HG03442 (cell line): ENCODE data around the gene ACAD11.

Source experiments
- ATAC-seq: cut with Tn5 transposase; IDR thresholded peaks from one replicate; pipeline ENCODE4 v1.9.1; 2021; ENCODE audit warnings: mild to moderate bottlenecking, moderate library complexity; ENCODE audit not compliant: unreplicated experiment

ACAD11 gene, protein sequence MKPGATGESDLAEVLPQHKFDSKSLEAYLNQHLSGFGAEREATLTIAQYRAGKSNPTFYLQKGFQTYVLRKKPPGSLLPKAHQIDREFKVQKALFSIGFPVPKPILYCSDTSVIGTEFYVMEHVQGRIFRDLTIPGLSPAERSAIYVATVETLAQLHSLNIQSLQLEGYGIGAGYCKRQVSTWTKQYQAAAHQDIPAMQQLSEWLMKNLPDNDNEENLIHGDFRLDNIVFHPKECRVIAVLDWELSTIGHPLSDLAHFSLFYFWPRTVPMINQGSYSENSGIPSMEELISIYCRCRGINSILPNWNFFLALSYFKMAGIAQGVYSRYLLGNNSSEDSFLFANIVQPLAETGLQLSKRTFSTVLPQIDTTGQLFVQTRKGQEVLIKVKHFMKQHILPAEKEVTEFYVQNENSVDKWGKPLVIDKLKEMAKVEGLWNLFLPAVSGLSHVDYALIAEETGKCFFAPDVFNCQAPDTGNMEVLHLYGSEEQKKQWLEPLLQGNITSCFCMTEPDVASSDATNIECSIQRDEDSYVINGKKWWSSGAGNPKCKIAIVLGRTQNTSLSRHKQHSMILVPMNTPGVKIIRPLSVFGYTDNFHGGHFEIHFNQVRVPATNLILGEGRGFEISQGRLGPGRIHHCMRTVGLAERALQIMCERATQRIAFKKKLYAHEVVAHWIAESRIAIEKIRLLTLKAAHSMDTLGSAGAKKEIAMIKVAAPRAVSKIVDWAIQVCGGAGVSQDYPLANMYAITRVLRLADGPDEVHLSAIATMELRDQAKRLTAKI

GRCh38 chr3:132659365-132660051 is at the start of gene ACAD11:
Gene ACAD11, minus strand, starts transcription at chr3:132659809. Its CDS starts 58 bp downstream, at chr3:132659751.
- peak; percentile 51 for ATAC-seq

DNA sequence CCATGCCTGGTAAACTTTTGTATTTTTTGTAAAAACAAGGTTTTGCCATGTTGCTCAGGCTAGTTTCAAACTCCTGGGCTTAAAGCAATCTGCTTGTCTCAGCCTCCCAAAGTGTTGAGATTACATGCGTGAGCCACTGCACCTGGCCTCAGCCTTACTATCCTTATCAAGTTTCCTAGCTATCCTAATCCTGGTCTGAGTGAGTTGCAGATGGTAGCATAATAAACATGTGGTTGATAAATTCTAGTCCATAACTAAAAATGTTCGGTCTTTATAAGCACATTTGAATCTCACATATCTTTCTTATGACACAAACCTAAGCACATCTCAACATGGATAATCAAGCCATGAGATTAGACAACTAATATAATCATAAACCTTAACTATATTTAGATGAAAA is 44.1 kb upstream of the ACAD11 start:
- ATAC-seq: no peak

- no peak for ATAC-seq
These were observed 35.8 kb upstream of the ACAD11 start for GRCh38 chr3:132695422-132695821.

DNA sequence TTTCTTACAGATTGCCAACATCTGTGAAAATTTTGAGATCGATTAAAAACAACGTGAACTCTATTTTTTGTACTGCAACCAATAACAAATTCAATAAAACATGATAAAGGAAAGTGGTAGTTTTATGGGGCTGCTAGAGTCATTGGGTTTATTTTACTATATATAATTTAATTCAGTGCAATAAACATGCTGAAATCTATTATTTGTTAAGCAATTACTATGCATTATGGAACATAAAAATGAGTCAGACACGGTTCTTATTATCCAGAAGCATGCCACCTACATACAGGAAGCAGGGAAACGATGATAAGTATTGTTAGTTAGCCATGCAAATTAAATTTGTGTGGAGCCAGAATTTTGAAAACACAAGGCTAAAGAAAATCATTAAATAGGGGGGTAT is 35.4 kb upstream of the ACAD11 start:
- no peak for ATAC-seq

GRCh38 chr3:132690040-132690439 is 30.4 kb upstream of the ACAD11 start:
- ATAC-seq: no peak

DNA sequence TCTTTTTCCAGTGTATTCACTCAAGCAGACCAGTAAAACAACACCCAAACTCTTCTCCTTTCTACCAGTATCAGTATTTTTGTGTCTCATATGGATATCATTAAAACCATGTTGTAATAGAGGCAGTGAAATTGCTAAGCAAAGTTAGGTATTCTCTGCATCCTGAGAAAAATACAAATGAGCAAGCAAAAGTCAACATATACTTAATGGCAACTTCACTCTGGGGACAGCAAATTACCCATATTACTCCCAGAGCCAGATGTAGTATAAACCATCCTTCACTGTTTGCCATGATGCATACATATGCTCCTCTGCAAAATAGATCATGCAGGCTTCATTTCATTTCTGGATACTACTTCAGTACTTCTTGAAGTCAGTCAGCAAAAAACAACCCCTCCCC is 22.6 kb upstream of the ACAD11 start:
- ATAC-seq: no peak

DNA sequence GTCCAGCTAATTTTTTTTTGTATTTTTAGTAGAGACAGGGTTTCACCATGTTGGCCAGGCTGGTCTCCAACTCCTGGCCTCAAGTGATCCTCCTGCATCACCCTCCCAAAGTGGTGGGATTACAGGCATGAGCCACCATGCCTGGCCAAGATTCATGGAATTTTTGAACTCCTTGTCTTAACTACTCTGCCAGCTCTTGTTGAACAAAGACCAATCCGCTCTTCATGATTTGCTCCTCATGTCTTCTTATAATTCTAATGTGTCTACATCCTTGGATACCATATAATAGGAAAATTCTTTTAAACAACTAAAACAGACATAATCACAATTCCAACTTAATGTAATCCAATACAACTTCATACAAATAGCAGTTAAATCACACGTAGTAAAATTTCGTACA is 21.8 kb upstream of the ACAD11 start:
- ATAC-seq: no peak

GRCh38 chr3:132679911-132680310 is 20.3 kb upstream of the ACAD11 start:
- ATAC-seq: no peak

DNA sequence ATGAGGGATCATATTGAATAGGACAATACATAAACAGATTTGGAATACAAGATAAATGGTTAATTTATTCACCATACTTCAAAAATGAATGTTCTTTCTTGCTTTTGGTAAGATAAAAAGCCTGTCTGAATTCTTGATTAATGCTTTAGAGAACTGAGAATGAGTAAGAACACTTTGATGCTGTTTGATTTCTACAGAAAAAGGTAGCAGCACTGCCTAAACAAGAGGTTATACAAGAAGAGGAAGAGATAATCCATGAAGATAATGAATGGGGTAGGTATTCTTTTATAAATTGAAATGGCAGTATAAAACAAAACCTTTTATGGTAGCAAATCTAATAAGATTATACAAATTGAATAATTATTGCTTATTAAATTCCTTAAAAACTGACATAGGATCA is 15.8 kb upstream of the ACAD11 start:
- ATAC-seq: no peak

- ATAC-seq: no peak
These were observed 9.7 kb upstream of the ACAD11 start for GRCh38 chr3:132669256-132669777.

DNA sequence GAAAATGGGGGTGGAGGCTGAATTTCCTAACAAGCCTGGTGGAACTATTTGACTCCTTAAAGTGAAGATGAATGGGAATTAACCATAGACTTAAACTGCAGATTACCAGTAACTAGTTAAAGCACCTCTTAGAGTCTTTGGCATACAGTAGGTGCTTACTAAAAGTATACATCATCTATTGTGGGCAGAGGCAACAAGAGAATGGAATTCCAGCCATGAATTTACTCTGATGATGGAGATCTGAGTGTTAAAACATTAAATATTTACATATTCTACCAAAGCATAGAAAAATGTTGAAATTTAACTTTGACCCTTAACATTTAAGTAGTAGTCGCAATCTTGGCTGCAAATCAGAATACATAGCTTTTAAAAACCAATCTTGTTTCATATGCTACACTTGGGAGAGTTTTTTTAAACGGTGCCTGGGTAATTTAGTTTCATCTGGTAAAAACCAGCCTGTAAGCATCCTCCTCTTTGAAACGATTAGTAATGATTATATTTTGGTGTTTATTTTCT is 5.7 kb upstream of the ACAD11 start:
- ATAC-seq: no peak

DNA sequence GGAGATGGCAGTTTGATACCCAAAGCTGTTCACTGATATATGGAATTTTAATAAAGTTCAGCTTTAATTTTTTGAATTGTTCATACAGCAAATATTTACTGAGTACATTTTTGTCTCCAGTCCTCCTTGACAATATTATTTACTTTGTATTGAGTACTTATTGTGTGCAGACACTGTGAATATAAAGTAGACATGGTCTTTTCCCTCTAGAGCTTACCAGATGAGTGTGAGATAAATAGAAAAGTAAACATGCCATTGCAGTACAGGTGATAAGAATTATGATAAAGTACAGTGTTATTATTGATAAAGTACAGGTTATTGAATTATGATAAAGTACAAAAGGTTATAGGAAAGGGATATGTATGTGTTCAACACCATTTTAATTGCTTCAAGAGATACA is 2.6 kb upstream of the ACAD11 start:
- ATAC-seq: no peak

GRCh38 chr3:132661101-132661500 is 1.5 kb upstream of the ACAD11 start:
- no peak for ATAC-seq

DNA sequence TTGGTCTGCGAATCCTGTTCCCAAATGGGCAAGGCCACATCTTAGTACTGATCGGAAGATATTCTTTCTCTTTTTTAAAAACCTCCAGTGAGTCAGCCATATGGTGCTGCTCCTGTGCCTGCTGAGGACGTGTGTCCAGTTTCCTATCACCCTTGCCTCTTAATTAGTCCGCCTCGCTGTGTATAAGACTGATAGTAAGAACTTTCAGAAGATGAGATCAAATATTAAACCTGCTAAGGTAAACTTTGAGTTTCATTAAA is 1.1 kb upstream of the ACAD11 start:
- no peak for ATAC-seq

DNA sequence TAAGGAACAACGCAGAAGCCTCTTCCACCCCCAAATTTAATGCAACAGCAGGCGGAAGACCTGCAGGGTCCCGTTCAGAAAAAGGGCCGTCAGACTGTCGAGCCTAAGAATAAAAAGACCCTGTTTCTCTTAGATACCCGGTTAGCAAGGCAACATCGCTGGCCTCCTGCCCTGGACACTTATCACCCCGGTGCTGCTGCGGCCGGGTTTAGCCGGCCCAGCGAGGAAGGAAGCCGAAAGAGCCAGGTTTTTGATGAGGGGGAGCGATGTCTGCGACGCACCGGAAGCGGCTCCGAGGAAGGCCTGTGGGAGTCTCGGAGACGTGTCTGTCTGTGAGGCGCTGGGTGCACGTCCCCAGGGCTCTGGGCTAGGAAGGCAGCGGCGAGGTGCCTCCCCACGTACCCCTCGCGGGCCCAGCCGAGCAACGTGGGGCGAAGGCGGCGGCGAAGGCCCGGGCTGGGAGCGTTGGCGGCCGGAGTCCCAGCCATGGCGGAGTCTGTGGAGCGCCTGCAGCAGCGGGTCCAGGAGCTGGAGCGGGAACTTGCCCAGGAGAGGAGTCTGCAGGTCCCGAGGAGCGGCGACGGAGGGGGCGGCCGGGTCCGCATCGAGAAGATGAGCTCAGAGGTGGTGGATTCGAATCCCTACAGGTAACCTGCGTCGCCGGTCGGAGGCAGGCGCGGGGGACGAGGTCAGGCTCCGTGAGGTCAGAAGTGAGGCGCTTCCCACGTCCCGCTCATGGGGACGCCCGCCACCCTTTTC is 622 bp upstream of the ACAD11 start, which contains the start of gene UBA5:
Gene UBA5 (plus strand): TSS at position 278 of the 759 bp plus-strand sequence. CDS start 209 bp downstream, at position 487.
- peak; percentile 73 for ATAC-seq

DNA sequence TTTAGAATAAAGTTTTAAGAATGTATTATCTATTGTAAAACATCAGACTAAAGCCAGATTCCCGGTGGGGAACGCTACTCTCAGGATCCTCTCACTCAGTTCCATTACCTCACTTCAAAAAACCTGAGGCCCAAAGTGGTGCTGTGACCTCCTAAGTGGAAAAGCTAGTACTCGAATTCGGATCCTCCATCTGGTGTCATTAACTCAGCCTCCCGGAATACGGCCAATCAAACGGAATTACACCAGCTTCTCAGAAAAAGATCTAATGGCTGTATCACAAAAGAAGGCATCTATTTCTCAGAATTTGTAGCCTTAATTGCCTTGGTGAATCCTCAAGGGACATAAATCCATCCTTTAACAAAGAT is 627 bp downstream of the ACAD11 start:
- peak; percentile 7 for ATAC-seq

DNA sequence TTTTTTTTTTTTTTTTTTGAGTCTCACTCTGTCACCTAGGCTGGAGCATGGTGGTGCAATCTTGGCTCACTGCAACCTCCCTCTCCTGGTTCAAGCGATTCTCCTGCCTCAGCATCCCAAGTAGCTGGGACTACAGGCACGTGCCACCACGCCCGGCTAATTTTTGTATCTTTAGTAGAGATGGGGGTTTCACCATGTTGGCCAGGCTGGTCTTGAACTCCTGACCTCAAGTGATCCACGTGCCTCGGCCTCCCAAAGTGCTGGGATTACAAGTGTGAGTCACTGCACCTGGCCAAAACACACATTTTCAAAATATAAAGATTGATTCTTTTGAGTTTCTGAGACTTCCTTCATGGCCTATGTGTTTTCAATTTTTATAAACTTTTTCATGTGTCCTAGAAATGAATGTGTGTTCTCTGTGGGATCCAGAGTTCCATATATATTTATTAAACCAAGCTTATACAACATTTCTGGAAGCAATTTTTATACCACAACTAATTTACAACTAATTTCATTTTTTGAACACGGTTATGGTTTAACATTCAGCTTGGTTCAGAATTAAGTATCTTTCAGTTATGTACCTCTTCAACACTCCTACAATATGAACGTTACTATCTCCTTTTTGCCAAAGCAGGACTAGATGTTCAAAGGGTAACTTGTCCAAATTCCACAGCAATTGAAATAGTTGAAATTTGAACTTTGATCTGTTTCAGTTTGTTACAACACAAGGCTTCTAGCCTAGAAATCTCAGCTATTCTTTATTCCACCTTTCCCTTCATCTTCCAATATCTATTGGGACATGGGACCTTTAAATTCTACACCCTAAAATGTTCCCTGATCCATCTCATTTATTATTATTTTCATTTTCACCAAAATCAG is 1.5 kb downstream of the ACAD11 start:
- ATAC-seq: no peak

DNA sequence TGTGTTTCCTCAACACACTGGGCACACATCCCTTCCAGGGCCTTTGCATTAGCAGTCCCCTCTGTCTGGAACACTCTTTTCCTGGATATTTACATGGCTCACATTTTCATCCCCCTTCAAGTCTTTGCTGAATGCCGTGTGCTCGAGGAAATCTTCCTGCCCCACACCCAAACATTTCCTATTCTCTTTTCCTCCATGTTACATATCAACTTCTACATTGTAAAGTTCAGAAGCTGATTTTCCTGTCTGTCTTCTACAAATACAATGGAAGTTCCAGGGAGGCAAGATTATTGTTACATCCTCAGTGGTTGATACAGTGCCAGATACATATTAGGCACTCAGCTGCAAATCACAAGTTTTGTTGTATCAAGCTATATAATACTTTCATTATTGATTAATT is 4.1 kb downstream of the ACAD11 start:
- ATAC-seq: no peak

GRCh38 chr3:132654721-132655120 is 4.9 kb downstream of the ACAD11 start:
- ATAC-seq: no peak

DNA sequence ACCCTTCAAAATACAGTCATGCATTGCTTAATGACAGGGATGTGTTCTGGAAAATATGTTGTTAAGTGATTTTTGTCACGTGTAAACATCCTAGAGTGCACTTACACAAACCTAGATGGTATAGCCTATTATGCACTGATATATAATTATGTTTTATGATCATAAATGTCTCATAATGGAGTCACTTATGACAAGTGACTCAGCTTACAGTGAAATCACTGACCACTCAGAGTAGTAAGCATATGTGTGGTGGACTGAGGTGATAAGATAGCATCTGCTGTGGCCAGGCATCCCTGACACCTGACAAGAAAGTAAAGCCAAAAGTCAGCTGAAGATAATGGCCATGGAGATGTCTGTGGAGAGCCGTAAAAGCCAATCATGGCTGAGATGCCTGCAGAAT is 5.4 kb downstream of the ACAD11 start:
- ATAC-seq: no peak
